ENCODE measurements around the gene NENF.
"Not testable (repeated sequence)": the region's sequence is repeated elsewhere in the genome, so short reads cannot be mapped to it uniquely, and the experiment has no call there.

The NENF gene

GRCh38 chr1:212432661-212433576, at the start of gene NENF:
Gene NENF (plus strand): TSS chr1:212432920. CDS start chr1:212432944, 24 bp downstream.
- TF ChIP-seq, protein P1, sequence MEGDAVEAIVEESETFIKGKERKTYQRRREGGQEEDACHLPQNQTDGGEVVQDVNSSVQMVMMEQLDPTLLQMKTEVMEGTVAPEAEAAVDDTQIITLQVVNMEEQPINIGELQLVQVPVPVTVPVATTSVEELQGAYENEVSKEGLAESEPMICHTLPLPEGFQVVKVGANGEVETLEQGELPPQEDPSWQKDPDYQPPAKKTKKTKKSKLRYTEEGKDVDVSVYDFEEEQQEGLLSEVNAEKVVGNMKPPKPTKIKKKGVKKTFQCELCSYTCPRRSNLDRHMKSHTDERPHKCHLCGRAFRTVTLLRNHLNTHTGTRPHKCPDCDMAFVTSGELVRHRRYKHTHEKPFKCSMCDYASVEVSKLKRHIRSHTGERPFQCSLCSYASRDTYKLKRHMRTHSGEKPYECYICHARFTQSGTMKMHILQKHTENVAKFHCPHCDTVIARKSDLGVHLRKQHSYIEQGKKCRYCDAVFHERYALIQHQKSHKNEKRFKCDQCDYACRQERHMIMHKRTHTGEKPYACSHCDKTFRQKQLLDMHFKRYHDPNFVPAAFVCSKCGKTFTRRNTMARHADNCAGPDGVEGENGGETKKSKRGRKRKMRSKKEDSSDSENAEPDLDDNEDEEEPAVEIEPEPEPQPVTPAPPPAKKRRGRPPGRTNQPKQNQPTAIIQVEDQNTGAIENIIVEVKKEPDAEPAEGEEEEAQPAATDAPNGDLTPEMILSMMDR (IDR thresholded peaks at IDR 0.05; ENCODE audit: low read depth, low read length): no peak
- peak within 1 kb of the TSS; percentile 75 for H3K4me3 ChIP-seq (ENCODE audit: low read depth, low read length)

DNA sequence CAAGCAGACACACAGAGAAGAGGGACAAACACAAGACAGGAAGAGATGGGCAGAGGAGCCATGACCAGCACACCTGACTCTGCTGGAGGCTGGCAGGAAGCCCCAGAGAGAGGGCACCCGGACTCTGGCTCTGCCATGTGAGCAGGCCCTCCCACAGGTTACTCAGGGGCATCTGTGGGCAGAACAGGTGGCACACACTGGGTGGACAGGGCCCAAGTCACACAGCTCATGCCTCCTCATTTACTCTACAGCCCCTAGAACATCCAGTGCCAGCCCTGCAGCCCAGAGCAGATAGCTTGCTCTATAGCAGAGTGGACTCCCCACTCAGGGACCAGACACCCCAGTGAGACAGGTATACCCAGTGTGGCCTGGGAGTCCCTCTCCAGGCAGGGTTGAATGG, 46.7 kb upstream of the NENF start:
- TF ChIP-seq, protein P1 (IDR thresholded peaks at IDR 0.05; ENCODE audit: low read depth, low read length): no peak
- H3K4me3 ChIP-seq (ENCODE audit: low read depth, low read length): no peak overlapping the region

GRCh38 chr1:212388985-212389716, 43.6 kb upstream of the NENF start:
- TF ChIP-seq, protein P1 (IDR thresholded peaks at IDR 0.05; ENCODE audit: low read depth, low read length): no peak
- no peak overlapping the region for H3K4me3 ChIP-seq (ENCODE audit: low read depth, low read length)

DNA sequence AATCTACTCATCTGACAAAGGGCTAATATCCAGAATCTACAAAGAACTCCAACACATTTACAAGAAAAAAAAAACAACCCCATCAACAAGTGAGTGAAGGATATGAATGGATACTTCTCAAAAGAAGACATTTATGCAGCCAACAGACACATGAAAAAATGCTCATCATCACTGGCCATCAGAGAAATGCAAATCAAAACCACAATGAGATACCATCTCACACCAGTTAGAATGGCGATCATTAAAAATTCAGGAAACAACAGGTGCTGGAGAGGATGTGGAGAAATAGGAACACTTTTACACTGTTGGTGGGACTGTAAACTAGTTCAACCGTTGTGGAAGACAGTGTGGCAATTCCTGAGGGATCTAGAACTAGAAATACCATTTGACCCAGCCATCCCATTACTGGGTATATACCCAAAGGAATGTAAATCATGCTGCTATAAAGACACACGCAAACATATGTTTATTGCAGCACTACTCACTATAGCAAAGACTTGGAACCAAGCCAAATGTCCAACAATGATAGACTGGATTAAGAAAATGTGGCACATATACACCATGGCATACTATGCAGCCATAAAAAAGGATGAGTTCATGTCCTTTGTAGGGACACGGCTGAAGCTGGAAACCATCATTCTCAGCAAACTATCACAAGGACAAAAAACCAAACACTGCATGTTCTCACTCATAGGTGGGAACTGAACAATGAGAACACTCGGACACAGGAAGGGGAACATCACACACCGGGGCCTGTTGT, 36.9 kb upstream of the NENF start:
- H3K4me3 ChIP-seq (ENCODE audit: low read depth, low read length): not testable (repeated sequence)

- TF ChIP-seq, protein P1 (IDR thresholded peaks at IDR 0.05; ENCODE audit: low read depth, low read length): no peak
- no peak overlapping the region for H3K4me3 ChIP-seq (ENCODE audit: low read depth, low read length)
Measured at GRCh38 chr1:212396638-212397037, 36.1 kb upstream of the NENF start.

DNA sequence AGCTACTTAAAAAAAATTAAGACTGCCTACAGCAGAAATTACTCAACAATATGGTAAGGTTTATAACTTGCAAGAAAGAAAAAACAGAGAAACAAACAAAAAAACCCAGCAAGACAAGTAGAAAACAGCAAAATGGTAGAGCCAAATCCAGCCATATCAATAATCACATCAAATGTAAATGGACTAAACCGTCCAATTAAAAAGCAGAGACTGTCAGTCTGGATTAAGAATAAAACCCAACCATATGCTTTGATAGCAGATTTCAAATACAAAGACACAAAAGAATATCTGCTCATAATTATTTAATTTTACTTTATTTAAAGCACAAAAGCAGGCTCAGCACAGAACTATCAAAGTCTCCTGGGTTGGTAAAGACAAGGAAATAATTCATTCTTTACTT, 35.5 kb upstream of the NENF start:
- TF ChIP-seq, protein P1 (IDR thresholded peaks at IDR 0.05; ENCODE audit: low read depth, low read length): no peak
- no peak overlapping the region for H3K4me3 ChIP-seq (ENCODE audit: low read depth, low read length)

- H3K4me3 ChIP-seq (ENCODE audit: low read depth, low read length): no peak overlapping the region
- TF ChIP-seq, protein P1 (IDR thresholded peaks at IDR 0.05; ENCODE audit: low read depth, low read length): no peak
Measured at GRCh38 chr1:212401042-212401441, 31.7 kb upstream of the NENF start.

All from WI38 (cell line).